Head of caudate nucleus (tissue), 42 donors: ENCODE results near the gene GRM5.

Experiments used
- DNase-seq, 42 donors: peaks; one replicate each; pipeline versions ENCODE4 v3.0.0 to v3.0.0-alpha.2; 2020 to 2021; ENCODE audit warnings: mixed read lengths in 7 of 42
- intact Hi-C: fragments of 100-400 bp; cut with DNase I; formaldehyde crosslinking; loops from one replicate; pipeline ENCODE4 v1.15.0; 2022

The GRM5 gene

DNA sequence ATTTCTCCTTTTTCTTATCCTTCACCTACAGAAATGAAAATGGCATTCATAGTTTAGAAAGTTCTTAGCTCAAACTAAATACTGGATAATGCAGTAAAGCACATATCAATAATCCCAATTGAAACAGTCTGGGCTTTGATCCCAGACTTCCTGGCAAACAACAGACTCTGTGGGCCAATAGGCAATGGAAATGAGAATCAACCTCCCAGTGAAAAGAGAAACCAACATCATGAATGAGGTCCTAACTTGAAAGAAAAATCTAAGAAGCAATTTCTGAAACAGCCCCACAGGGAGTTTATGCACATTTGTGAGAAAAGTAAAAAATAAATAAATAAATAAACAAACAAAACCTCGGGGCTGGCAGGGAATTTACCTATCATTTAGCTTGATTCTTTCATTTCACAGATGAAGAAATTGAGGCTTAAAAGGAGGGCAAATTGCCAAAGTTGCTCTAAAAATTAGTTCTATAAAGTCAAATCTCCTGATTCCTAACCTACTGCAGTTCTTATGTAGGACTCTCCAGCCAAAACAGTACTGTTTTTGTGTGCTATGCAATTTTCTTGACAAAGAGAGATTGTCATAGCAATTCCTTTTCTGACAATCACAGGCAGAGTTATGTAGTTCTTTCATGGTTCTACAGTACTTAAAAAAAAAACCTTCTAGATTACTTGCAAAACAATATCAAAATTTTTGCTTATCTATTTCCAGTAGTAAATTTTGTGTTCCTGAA, 265.8 kb downstream of the GRM5 start:
- DNase-seq, result peak in 12 of 42 donors; percentile 1 to 60 (median 18)

DNA sequence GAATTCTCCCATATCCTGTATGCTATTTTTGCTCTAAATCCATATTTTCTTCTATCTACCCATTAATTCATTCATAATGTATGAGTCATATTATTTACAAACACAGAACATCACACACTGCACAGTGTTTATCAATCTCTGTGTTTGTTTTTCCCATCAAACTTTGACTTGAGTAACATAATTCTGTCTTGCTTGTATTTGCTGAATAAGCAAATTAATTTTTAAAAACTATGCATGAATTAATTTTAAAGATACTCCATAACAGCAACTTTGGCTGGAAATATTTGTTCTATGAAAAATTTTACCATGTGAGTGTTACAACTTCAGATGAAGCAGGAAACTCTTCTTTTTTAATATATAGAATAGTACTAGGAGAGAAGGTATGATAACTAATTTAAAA, 275.6 kb downstream of the GRM5 start:
- no peak for DNase-seq
- intact Hi-C loops, result no loop called here

More for the DNA sequence above, 265.8 kb downstream of the GRM5 start:
- intact Hi-C loops, result no loop called here

DNA sequence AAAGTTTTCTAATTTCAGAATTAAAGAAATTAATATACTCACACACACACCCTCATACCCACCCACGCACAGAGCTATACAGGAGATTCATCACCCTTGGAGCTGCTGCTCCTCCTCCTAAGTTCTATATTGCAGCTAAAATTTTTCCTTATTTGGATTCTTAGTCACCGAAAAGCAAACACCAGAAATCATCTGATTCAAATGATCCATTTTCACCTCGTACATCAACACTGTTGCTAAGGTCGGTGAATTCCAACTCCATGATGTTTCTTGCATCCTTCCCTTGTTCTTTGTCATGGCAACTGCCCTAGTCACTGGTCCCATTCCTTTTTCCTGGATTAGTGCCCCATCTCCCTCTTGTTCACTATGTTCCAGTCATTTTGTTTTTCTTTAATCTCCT, 286.2 kb downstream of the GRM5 start:
- peak in 30 of 42 donors; percentile 3 to 81 (median 40) for DNase-seq
- intact Hi-C loops, result no loop called here

DNA sequence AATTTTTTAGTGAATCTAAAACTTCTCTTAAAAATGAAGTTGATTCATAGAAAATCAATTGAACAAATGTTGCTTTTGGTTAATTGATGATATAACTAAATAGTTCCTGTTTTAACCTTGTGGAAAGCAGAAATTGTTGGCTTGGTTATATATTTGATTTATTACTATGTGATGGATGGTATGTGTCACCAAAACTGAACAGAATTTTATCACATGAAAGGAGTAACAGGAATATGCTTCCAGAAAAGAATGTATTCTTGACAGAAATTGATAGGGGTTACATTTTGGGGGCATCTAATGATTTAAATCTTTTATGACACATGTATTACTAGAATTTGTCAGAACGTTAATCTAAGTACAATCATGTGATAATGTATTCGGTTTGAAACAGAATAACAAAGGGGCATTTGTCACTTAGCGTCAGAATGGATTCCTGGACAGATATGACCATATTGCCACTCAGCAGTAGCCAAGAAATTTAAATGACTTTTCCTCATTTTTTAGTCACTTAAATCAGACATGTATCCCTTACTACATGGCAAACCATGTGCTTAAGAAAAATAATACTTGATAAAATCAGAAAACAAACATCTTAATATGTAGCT, 295.2 kb downstream of the GRM5 start:
- DNase-seq, result no peak
- intact Hi-C loops, result no loop called here

DNA sequence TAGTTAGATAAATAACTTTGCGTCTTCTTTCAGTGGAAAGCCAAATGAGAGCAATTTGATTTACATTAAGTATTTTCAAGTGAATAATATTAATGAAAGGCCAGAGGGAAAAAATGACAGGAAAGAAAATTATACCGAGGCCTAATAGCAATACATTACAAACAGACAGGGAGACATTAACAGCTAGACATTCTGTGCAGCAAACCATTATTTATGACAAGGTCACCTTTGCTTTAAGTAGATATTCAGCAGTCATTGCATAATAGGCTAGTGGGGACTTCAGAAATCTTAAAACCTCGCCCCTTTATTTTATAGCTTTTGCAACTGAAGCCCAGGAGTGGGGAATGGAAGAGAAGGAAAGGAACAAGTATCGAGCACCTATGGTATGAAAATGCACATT, 321.6 kb downstream of the GRM5 start:
- DNase-seq, result no peak
- intact Hi-C loops, result no loop called here

DNA sequence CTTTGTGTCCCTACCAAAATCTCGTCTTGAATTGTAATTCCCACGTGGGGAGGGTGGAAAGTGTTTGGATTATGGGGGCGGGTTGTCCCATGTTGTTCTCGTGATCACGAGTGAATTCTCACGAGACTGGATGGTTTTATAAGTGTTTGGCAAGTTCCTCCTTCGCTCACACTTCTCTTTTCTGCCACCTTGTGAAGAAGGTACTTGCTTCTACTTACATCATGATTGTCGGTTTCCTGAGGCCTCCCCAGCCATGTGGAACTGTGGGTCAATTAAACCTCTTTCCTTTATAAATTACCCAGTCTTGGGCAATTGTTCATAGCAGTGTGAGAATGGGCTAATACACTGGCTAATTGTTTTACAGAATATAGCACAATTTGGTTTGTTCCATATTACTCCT, 326.3 kb downstream of the GRM5 start:
- intact Hi-C loops, result no loop called here
- DNase-seq, result no peak

DNA sequence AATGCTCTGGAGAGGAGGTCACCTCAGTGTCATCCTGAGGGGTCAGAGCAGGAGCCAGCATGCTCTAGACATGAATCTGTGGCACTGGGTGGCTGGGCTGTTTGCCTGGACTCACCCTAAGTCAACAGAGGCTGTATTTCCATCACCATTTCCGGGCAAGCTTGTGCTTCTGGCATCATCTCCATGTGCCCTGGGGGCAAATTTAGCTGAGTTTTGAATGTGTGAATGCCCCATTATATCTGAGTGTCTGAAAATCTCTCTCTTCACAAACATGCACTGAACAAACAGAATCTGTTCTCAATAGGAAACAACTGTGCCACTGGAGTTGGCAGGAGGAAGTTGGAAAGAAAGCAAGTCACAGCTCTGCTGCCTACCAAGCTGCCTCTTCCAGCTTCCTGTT, 356.2 kb downstream of the GRM5 start:
- DNase-seq, result peak in 36 of 42 donors; percentile 2 to 75 (median 37)
- intact Hi-C loops, result no loop called here

DNA sequence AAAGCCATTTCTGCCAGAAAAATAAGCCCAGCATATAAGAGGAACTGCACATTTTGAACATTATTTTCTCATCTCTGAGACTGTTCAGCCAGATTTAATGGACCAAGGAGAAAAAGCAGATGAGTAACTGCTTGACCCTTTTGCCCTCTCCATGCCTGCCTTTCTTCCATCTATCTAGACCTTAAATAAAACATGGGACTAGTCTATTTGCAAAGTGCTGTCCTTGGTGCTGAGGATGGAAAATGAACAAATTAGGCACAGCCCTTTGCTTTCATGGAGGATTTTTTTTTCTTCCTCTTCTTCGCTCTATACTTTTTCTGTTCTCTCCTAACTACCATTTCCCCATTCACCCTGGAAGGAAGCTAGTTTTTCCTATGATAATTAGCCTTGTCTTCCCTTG, 361.3 kb downstream of the GRM5 start:
- intact Hi-C loops, result no loop called here
- no peak for DNase-seq

DNA sequence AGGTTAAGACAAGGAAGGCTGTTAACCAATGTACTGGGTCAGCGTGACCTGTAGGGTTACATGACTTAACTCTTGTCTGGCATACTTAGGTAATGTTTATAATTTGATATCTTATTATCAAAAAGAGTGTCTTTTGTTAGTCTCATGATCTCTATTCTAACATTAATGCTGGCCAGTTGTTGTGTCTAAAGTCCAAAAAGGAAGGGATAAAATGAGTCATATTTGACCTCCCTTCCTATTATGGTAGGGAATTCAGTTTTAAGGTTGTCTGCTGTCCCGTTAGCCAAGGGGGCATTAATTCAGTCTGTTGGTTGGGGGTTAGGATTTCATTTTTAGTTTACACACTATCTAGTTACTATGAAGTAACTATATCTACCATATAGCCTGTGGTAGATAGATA, 364.0 kb downstream of the GRM5 start:
- intact Hi-C loops, result no loop called here
- DNase-seq, result no peak

DNA sequence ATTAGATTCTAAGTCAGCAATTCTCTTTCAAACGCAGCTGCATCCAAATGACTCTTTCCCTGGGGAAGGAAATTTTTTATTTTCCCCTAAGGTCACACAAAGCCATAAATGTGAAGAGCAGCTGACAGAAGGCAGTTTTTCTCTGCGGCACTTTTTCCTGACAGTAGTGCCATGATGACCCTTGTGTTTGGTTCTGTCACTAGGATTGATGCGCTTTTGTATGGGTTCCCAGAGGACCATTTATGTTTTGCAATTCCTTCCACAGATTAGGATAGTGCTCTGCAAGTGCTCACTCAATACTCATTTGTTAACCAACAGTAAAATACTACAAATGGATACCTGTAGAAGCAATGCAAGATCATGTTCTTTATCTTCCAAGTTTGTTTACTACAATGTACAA, 368.6 kb downstream of the GRM5 start:
- no peak for DNase-seq

DNA sequence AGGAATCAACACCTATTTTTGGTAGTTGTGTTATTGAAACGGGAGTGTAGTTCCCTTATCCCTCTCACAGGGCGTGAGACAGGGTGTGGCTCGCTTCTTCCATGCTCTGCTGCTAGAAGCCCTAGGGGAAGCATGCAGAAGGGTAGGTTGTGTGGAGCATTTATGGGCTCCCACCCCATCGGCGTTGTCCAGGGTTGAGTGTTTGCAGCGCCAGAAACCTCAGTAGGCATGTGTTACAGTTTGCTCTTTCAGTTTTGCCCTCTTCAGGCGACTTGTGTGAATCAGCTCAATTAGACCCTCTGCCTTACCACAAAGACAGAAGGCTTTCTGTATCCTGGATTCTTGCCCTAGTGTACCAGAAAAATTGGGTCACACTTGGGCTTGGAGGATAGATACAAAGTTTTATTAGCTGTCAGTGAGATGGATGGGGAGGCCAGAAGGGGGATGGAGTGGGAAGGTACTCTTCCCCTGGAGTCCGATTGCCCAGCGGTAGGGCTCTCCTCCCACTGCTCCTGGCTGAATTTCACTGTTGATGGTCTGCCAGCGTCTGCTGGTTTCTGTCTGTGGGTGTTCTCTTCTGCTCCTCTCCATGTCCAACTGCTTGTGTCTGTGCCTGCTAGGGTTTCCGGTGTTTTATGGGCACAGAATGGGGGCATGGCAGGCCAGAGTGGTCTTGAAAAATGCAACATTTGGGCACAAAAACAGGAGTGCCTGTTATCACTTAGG, 369.9 kb downstream of the GRM5 start:
- intact Hi-C loops, result no loop called here
- DNase-seq, result peak in 1 of 42 donors; percentile 2

More for the DNA sequence above, 368.6 kb downstream of the GRM5 start:
- intact Hi-C loops, result no loop called here

DNA sequence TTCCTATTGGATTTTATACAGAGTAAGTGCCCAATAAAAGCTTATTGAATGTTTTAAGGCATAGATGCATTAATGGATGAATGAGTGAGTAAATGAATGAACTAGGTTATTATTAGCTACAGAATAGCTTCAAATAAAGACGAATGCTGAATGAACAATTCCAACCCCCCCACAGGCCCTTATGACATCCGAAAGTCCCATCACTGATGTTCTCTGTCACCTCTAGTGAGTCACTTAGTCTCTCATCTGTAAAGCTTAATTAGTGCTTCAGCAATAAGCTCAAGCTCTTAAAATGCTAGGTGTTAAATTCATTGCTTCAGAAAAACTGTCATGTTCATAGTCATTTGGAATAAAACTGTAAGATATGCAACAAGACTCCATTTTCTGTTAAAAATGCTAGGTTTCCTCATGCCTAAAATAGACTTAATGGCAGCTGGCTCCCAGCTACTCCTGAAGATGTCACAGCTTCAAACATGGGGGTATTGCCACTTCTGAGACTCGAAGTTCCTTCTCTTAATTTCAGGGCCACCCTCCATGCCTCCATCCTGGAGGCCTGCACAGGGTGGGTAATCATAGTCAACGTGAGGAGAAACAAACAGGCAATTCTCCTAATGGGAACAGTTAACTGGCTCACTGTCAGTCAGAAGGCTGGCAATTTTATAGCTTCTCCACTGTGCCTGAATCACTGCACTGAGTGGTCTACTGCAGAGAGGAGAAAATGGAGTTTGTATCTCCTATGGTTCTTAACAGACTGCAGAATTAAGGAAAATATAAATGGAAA, 373.3 kb downstream of the GRM5 start:
- intact Hi-C loops, result no loop called here
- DNase-seq, result peak in 31 of 42 donors; percentile 2 to 72 (median 37)

DNA sequence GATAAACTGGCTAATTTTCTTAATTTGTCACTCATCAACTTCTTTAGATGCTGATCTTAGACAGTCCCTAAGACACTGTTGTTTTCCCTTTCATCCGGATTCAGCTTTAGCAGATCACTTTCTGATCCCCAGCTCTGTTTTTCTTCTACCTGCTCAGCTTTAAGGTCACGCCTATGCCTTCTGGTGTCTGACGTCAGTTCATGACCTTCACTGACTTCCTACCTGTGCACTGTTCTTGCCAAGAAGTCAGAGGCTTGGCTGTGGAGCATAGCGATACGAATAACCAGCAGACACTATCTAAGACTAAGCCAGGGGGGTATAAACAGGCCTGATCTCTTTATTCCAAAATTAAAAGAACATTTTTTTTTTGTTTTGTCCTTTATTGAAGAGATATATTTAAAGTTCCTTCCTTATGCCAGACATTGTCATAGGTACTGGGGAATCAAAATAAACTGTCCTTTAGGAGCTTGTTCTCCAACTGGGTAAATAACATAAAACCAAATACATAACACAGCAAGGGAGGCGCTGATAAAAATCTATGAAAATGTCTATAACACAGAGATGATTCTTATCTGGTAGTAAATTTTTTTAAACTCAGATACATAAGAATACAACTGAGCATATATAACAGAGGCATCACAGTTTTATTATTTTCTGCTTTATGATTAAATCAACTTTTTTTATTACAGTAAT, 376.1 kb downstream of the GRM5 start:
- no peak for DNase-seq
- intact Hi-C loops, result no loop called here

DNA sequence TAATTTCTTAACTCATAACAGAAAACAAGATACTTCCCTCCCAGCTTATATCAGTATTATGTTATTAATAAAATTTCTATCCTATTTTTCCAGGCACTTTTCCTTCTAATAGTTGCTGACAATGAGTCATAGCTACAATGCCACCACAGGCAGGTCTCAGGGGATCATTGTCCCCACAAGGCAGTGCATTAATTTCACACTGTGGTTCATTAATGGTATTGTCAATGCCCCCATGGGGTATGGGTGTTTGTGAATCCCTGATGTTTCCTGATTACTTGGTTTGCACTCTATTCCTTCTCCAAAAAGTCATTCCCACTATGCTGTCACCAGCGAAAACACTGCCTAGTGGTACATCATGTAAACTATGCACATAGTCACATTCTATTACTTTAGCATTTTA, 382.8 kb downstream of the GRM5 start:
- intact Hi-C loops, result no loop called here
- DNase-seq, result no peak

DNA sequence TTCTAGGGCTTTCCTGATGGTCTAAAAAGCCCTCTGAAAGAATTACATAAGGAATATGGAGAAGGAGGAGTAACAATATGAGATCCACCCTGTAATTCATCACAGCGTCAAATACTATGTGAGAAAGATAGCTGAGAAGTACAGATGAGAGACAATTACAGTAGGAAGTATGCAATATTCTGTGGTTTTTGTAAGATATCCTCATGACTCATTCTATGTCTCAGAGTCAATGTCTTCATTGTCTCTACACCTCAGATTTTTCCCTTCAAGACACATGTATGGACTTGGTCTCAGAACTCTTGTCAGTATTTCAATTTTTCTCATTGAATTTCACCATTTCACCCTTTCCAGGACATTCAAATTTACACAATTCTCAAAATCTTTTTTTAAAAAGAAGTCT, 385.0 kb downstream of the GRM5 start:
- intact Hi-C loops, result no loop called here
- no peak for DNase-seq

DNA sequence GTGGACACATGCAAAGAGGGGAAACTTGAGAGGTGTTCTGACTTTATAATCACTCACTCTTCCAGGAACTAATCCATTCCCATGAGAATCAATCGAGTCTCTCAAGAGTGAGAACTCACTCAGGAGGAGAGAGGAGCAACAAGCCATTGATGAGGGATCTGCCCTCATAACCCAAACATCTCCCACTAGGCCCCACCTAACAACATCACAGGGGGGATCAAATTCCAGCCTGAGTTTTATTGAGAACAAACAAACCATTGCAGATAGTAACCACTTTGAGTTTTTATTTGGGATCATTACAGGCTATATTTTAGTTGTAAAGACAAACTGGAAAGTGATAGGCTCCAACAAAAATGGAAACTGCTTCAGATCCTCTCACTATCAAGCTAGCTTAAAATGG, 399.4 kb downstream of the GRM5 start:
- no peak for DNase-seq
- intact Hi-C loops, result no loop called here

DNA sequence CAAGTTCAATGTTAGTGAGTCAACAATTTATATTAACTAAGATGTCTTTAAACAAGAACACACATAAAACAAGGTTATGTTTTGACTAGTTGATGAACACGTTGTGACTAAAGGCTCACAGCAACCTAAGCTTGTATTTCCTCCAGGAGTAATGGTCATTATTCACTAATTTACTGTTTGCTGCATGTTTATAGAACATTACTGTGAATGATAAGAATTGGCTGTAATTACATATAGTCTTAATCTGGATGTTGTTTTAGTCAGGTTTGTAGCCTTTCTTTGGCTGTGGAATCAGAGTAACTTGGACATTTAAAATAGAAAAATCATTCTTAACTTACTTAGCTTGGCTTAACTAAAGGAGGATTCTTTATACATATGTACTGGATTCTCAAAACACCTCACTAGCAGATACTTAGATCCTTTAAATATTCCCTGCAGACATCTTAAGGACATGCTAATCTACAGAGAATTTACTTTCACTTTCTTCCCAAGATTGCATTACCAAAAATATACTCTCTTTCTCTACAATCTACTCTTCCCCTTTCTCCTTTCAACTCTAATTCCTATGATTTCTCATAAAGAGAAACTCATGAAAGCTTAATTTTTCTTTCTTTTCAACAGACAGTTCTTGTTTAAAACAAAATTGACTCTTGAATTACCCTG, 408.6 kb downstream of the GRM5 start:
- DNase-seq, result no peak

DNA sequence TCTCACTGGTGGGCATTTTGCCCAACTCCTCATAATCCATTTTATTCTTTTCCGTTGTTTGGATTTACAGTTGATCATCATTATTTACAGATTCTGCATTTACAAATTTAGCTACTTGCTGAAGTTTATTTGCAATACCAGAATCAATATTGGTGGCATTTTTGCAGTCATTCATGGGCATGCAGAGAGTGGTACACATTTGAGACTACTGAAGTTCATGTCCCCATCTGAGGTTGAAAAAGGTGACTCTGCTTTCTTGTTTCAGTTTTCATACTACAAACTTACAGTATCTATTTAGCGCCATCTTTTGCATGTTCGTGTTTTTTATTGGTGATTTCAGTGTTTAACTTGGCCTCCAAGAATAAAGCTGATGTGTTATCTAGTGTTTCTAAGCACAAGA, 409.5 kb downstream of the GRM5 start:
- no peak for DNase-seq
- intact Hi-C loops, result no loop called here

More for the DNA sequence above, 408.6 kb downstream of the GRM5 start:
- intact Hi-C loops, result no loop called here

DNA sequence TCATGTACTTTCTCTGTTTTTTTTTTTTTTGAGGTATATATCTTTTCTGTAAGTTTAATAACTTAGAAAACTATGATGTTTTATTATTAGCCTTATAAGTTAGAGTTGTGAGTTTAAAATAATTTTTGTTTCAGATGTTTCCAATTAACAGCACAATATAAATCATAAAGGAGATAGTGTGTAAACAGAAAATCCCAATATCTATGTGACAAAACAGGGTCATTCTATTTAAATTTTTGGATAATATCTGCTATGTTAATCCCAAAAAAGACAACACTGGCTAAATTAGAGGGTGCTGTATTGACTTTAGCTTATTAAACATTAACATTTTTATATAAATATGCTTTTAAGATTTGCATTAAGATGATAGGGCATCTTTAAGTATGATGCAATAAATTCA, 410.1 kb downstream of the GRM5 start:
- no peak for DNase-seq
- intact Hi-C loops, result no loop called here
